ACC112 (cell line): Measurements from ENCODE around the gene CES5A.
"Not testable (repeated sequence)": the region's sequence is repeated elsewhere in the genome, so short reads cannot be mapped to it uniquely, and the experiment has no call there.

ENCODE experiments used
- H2AFZ ChIP-seq: fragments of 200-600 bp; sonication (generic); one replicate; pipeline ENCODE4 v1.6.0; 2017; ENCODE audit warnings: antibody characterized with exemption, low read length; ENCODE audit not compliant: unreplicated experiment
- H3K27ac ChIP-seq: fragments of 200-600 bp; sonication (generic); 2 replicates; pipeline ENCODE4 v1.5.1; 2014; ENCODE audit warnings: low read depth, mild to moderate bottlenecking, antibody characterized with exemption, low read length, moderate library complexity
- H3K27me3 ChIP-seq: fragments of 200-600 bp; sonication (generic); 2 replicates; pipeline ENCODE4 v1.6.1; 2014; ENCODE audit warnings: mild to moderate bottlenecking, antibody characterized with exemption, low read length, moderate library complexity, mixed read lengths; ENCODE audit not compliant: insufficient read depth
- H3K36me3 ChIP-seq: fragments of 200-600 bp; sonication (generic); 2 replicates; pipeline ENCODE4 v1.6.1; 2016; ENCODE audit warnings: mild to moderate bottlenecking, antibody characterized with exemption, low read length, moderate library complexity, mixed read lengths; ENCODE audit not compliant: insufficient read depth
- H3K4me1 ChIP-seq: fragments of 200-600 bp; sonication (generic); one replicate; pipeline ENCODE4 v1.6.1; 2016; ENCODE audit warnings: low read length, mixed read lengths; ENCODE audit not compliant: insufficient read depth, unreplicated experiment, control insufficient read depth
- H3K4me3 ChIP-seq: fragments of 200-600 bp; sonication (generic); 2 replicates; pipeline ENCODE4 v1.5.1; 2014; ENCODE audit warnings: mild to moderate bottlenecking, low read depth, low read length
- H3K79me2 ChIP-seq: fragments of 200-600 bp; sonication (generic); one replicate; pipeline ENCODE4 v1.6.0; 2016; ENCODE audit warnings: low read length; ENCODE audit not compliant: control insufficient read depth, unreplicated experiment, insufficient read depth

The CES5A gene

GRCh38 chr16:55846598-55847346 is 28.4 kb downstream of the CES5A start:
- no peaks in the 10 kb centered on the region for H3K79me2 ChIP-seq
- H2AFZ ChIP-seq = no peak overlapping the region
- no peak overlapping the region for H3K4me3 ChIP-seq
- no peaks in the 10 kb centered on the region for H3K4me1 ChIP-seq
- H3K27ac ChIP-seq = no peak overlapping the region
- H3K36me3 ChIP-seq = no peaks in the 10 kb centered on the region
- peaks cover 30% of the 10 kb centered on the region for H3K27me3 ChIP-seq

- no peak overlapping the region for H3K27ac ChIP-seq
- H2AFZ ChIP-seq = no peak overlapping the region
- H3K27me3 ChIP-seq = peaks cover 18% of the 10 kb centered on the region
- H3K4me3 ChIP-seq = no peak overlapping the region
- H3K36me3 ChIP-seq = no peaks in the 10 kb centered on the region
- no peaks in the 10 kb centered on the region for H3K79me2 ChIP-seq
- H3K4me1 ChIP-seq = no peaks in the 10 kb centered on the region
Observed at GRCh38 chr16:55843105-55843395, 32.1 kb downstream of the CES5A start.

GRCh38 chr16:55842369-55843104 is 32.6 kb downstream of the CES5A start:
- Histone ChIP-seq H3K27me3 (peaks cover 18% of the 10 kb centered on the region), H3K79me2 (no peaks in the 10 kb centered on the region), H3K4me1 (no peaks in the 10 kb centered on the region), H2AFZ (no peak overlapping the region), H3K27ac (no peak overlapping the region), H3K36me3 (no peaks in the 10 kb centered on the region), H3K4me3 (no peak overlapping the region)

GRCh38 chr16:55839115-55839514 is 36.1 kb downstream of the CES5A start:
- no peaks in the 10 kb centered on the region for H3K36me3 ChIP-seq
- H3K4me1 ChIP-seq = no peaks in the 10 kb centered on the region
- H3K27me3 ChIP-seq = no peaks in the 10 kb centered on the region; the same call in 1 of the 2 replicates
- no peak overlapping the region for H3K4me3 ChIP-seq
- no peaks in the 10 kb centered on the region for H3K79me2 ChIP-seq
- no peak overlapping the region for H2AFZ ChIP-seq
- H3K27ac ChIP-seq = no peak overlapping the region

- Histone ChIP-seq H3K27ac (no peak overlapping the region), H3K4me3 (no peak overlapping the region), H3K79me2 (no peaks in the 10 kb centered on the region), H2AFZ (no peak overlapping the region), H3K27me3 (peaks cover 3% of the 10 kb centered on the region), H3K4me1 (no peaks in the 10 kb centered on the region), H3K36me3 (no peaks in the 10 kb centered on the region)
Observed at GRCh38 chr16:55836158-55836611, 39.0 kb downstream of the CES5A start.

GRCh38 chr16:55835581-55835980 is 39.6 kb downstream of the CES5A start:
- no peak overlapping the region for H3K27ac ChIP-seq
- H3K27me3 ChIP-seq = peaks cover 3% of the 10 kb centered on the region; the same call in 1 of the 2 replicates
- H3K4me3 ChIP-seq = no peak overlapping the region
- no peaks in the 10 kb centered on the region for H3K4me1 ChIP-seq
- H3K79me2 ChIP-seq = no peaks in the 10 kb centered on the region
- H3K36me3 ChIP-seq = no peaks in the 10 kb centered on the region
- H2AFZ ChIP-seq = no peak overlapping the region

GRCh38 chr16:55835173-55835572 is 40.0 kb downstream of the CES5A start:
- H3K27me3 ChIP-seq, H3K36me3 ChIP-seq, H3K4me3 ChIP-seq, H2AFZ ChIP-seq, H3K27ac ChIP-seq, H3K4me1 ChIP-seq, H3K79me2 ChIP-seq: not testable (repeated sequence)

GRCh38 chr16:55834049-55834448 is 41.1 kb downstream of the CES5A start:
- no peaks in the 10 kb centered on the region for H3K4me1 ChIP-seq

GRCh38 chr16:55832773-55833691 is 42.1 kb downstream of the CES5A start, which contains the start of gene CES1:
CES1 (minus strand) TSS chr16:55833096; CDS start chr16:55833055, 41 bp downstream.
- Histone ChIP-seq H2AFZ (no peak within 1 kb of the TSS), H3K27ac (no peak within 1 kb of the TSS), H3K4me3 (no peak within 1 kb of the TSS)

More at GRCh38 chr16:55834049-55834448, 41.1 kb downstream of the CES5A start:
- Histone ChIP-seq H3K27ac (no peak overlapping the region), H3K4me3 (no peak overlapping the region), H3K27me3 (peaks cover 3% of the 10 kb centered on the region; the same call in 1 of the 2 replicates), H3K36me3 (no peaks in the 10 kb centered on the region), H2AFZ (no peak overlapping the region), H3K79me2 (no peaks in the 10 kb centered on the region)

GRCh38 chr16:55832425-55832772 is 42.8 kb downstream of the CES5A start:
- Histone ChIP-seq H3K4me3 (no peak overlapping the region), H3K4me1 (no peaks in the 10 kb centered on the region), H3K79me2 (no peaks in the 10 kb centered on the region), H2AFZ (no peak overlapping the region), H3K27ac (no peak overlapping the region), H3K27me3 (peaks cover 3% of the 10 kb centered on the region; the same call in 1 of the 2 replicates), H3K36me3 (no peaks in the 10 kb centered on the region)

More at GRCh38 chr16:55832773-55833691, 42.1 kb downstream of the CES5A start, which contains the start of gene CES1:
- Histone ChIP-seq H3K27me3 (peaks cover 3% of the 10 kb centered on the region; the same call in 1 of the 2 replicates), H3K36me3 (no peaks in the 10 kb centered on the region), H3K79me2 (no peaks in the 10 kb centered on the region), H3K4me1 (no peaks in the 10 kb centered on the region)
